ENCODE data around the gene CILP2. TPM values are rescaled to one million over a fixed set of nuclear protein-coding genes. Genes with fewer than 3 reads are reported as not detected.
A peak's percentile ranks its signal among the peaks of the same experiment; 100 is the strongest.

CILP2 gene
- total and polyA plus RNA-seq, 8 donors = under 0.01 to 1.4 (median 0.39) TPM; not detected in 4

DNA sequence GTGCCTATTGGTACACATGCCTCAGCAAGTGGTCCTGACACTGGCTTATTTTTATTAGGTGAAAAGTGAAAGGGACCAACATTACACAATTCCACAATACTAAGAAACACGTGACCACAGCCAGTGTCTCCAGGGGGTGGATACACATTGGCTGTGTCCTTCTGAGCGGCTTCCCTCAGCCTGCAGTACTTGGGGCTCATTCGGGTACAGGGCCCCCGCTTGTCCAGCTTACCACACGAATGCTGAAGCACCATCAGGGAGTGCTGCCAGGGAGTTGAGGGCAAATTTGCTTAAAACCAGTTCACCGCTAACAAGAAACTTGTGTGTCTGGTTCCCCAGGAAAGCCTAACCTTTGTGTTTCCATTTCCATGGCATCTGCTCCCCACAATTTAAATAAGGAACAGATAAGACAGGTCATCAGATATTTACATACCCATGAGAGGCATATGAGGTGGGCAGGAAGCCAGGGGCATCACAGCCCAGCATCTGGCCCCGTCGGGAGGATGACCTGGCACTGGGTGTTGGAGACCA, 57.2 kb downstream of the CILP2 start:
- Histone ChIP-seq H3K27ac (peak overlapping the region in 4 of 5 donors; percentile 52 to 68 (median 54)), H3K4me1 (peaks cover 12 to 37% (median 29%) of the 10 kb centered on the region in 4 donors), H3K27me3 (no peaks in the 10 kb centered on the region), H3K36me3 (no peaks in the 10 kb centered on the region), H3K9me3 (no peaks in the 10 kb centered on the region), H3K4me3 (no peak overlapping the region)
- peak; percentile 76 to 91 for DNase-seq
- intact Hi-C loops (cut with DNase I; ENCODE audit: low total_unique reads) = no loop called here
- WGBS, 5 donors = 25 to 56% (median 44%) methylated on average over 8 of the region's 8 CpGs
- no peak for TF ChIP-seq EP300 (IDR thresholded peaks at IDR 0.05)
- TF ChIP-seq POLR2AphosphoS5 (IDR thresholded peaks at IDR 0.05) = peak in 1 of 3 donors; percentile 38
- no peak for TF ChIP-seq POLR2A (IDR thresholded peaks at IDR 0.05)
- no peak for TF ChIP-seq CTCF (IDR thresholded peaks at IDR 0.05)

Other genes with a start within 250 kb of the CILP2 start
- 100 to 1,000 TPM in 1 of 5 donors, 10 to 100 TPM in 4; 13.0 to 129 (median 36.2) TPM for gene SUGP1, start 217.8 kb upstream of the CILP2 start, total RNA-seq
- gene SUGP1, start 217.8 kb upstream of the CILP2 start, polyA plus RNA-seq = 10 to 100 TPM; 35.8 to 43.2 (median 37.1) TPM
- 100 to 1,000 TPM in 1 of 5 donors, 10 to 100 TPM in 4; 27.2 to 116 (median 49.2) TPM for gene MAU2, start 217.4 kb upstream of the CILP2 start, total RNA-seq
- gene MAU2, start 217.4 kb upstream of the CILP2 start, polyA plus RNA-seq = 10 to 100 TPM; 10.6 to 16.1 (median 11.3) TPM
- gene GATAD2A, start 132.6 kb upstream of the CILP2 start, total RNA-seq = 100 to 1,000 TPM in 1 of 5 donors, 10 to 100 TPM in 3, 1 to 10 TPM in 1; 9.3 to 119 (median 27.2) TPM
- gene GATAD2A, start 132.6 kb upstream of the CILP2 start, polyA plus RNA-seq = 10 to 100 TPM; 10.1 to 21.4 (median 17.9) TPM
- 10 to 100 TPM in 1 of 5 donors, 1 to 10 TPM in 3, not detected in 1; 2.0 to 31.7 (median 5.6) TPM for gene TSSK6, start 22.7 kb upstream of the CILP2 start, total RNA-seq
- gene TSSK6, start 22.7 kb upstream of the CILP2 start, polyA plus RNA-seq = 1 to 10 TPM in 1 of 3 donors, under 1 TPM in 2; 0.93 to 2.0 (median 0.93) TPM
- gene NDUFA13, start 22.0 kb upstream of the CILP2 start, total RNA-seq = 100 to 1,000 TPM in 1 of 5 donors, 10 to 100 TPM in 4; 24.5 to 204 (median 71.4) TPM
- gene NDUFA13, start 22.0 kb upstream of the CILP2 start, polyA plus RNA-seq = 100 to 1,000 TPM; 258 to 367 (median 300) TPM
- 100 to 1,000 TPM in 1 of 5 donors, 1 to 10 TPM in 1, under 1 TPM in 3; 0.43 to 117 (median 0.92) TPM for gene YJEFN3, start 9.4 kb upstream of the CILP2 start, total RNA-seq
- gene YJEFN3, start 9.4 kb upstream of the CILP2 start, polyA plus RNA-seq = 10 to 100 TPM in 1 of 3 donors, 1 to 10 TPM in 2; 4.9 to 14.5 (median 5.2) TPM
- gene PBX4, start 80.4 kb downstream of the CILP2 start, total RNA-seq = 10 to 100 TPM in 2 of 5 donors, 1 to 10 TPM in 2, not detected in 1; 2.0 to 60.7 (median 17.5) TPM
- gene PBX4, start 80.4 kb downstream of the CILP2 start, polyA plus RNA-seq = 1 to 10 TPM; 2.9 to 4.9 (median 2.9) TPM
- gene LPAR2, start 90.0 kb downstream of the CILP2 start, total RNA-seq = 100 to 1,000 TPM in 1 of 5 donors, 10 to 100 TPM in 2, 1 to 10 TPM in 2; 4.1 to 156 (median 25.9) TPM
- 10 to 100 TPM; 14.4 to 23.0 (median 15.0) TPM for gene LPAR2, start 90.0 kb downstream of the CILP2 start, polyA plus RNA-seq
- gene GMIP, start 105.4 kb downstream of the CILP2 start, total RNA-seq = 10 to 100 TPM in 4 of 5 donors, 1 to 10 TPM in 1; 5.3 to 96.2 (median 35.0) TPM
- gene GMIP, start 105.4 kb downstream of the CILP2 start, polyA plus RNA-seq = 10 to 100 TPM in 2 of 3 donors, 1 to 10 TPM in 1; 5.2 to 11.9 (median 10.3) TPM
- 100 to 1,000 TPM in 3 of 5 donors, 10 to 100 TPM in 2; 30.1 to 451 (median 204) TPM for gene ATP13A1, start 125.4 kb downstream of the CILP2 start, total RNA-seq
- 10 to 100 TPM; 17.3 to 35.4 (median 25.1) TPM for gene ATP13A1, start 125.4 kb downstream of the CILP2 start, polyA plus RNA-seq
- 1 to 10 TPM; 2.2 to 8.8 (median 3.0) TPM for gene ZNF101, start 130.6 kb downstream of the CILP2 start, total RNA-seq
- gene ZNF101, start 130.6 kb downstream of the CILP2 start, polyA plus RNA-seq = 1 to 10 TPM; 5.5 to 9.1 (median 7.2) TPM
- 10 to 100 TPM in 1 of 5 donors, 1 to 10 TPM in 2, under 1 TPM in 2; 0.29 to 13.2 (median 7.0) TPM for gene ZNF14, start 194.8 kb downstream of the CILP2 start, total RNA-seq
- 1 to 10 TPM; 3.1 to 5.0 (median 3.6) TPM for gene ZNF14, start 194.8 kb downstream of the CILP2 start, polyA plus RNA-seq

All from stomach (tissue), 9 donors.